OCI-LY1 (cell line): Measurements from ENCODE around the gene IRAK1BP1.

Experiments used
- H2AFZ ChIP-seq: fragments of 200-600 bp; sonication (generic), shearing (Covaris generic); 2 replicates; pipeline ENCODE4 v1.6.0; 2014; ENCODE audit warnings: antibody characterized with exemption, mild to moderate bottlenecking, low read length
- H3F3A ChIP-seq: fragments of 200-600 bp; sonication (generic), shearing (Covaris generic); 2 replicates; pipeline ENCODE4 v1.6.0; 2014; ENCODE audit warnings: mild to moderate bottlenecking, antibody characterized with exemption, low read length, moderate library complexity; ENCODE audit not compliant: insufficient read depth
- H3K27ac ChIP-seq: fragments of 200-600 bp; sonication (generic); 2 replicates; pipeline ENCODE4 v1.5.1; 2014; ENCODE audit warnings: low read length, mixed run types, mild to moderate bottlenecking, low read depth; ENCODE audit not compliant: poor library complexity, severe bottlenecking
- H3K27me3 ChIP-seq: fragments of 200-600 bp; sonication (generic); 2 replicates; pipeline ENCODE4 v1.6.0; 2014; ENCODE audit warnings: antibody characterized with exemption, mild to moderate bottlenecking, low read length, moderate library complexity; ENCODE audit not compliant: insufficient read depth
- H3K36me3 ChIP-seq: fragments of 200-600 bp; sonication (generic); 2 replicates; pipeline ENCODE4 v1.6.1; 2014; ENCODE audit warnings: mild to moderate bottlenecking, antibody characterized with exemption, low read length, moderate library complexity, mixed read lengths; ENCODE audit not compliant: insufficient read depth
- H3K4me1 ChIP-seq: fragments of 200-600 bp; sonication (generic); 2 replicates; pipeline ENCODE4 v1.5.1; 2014; ENCODE audit warnings: mild to moderate bottlenecking, low read length, moderate library complexity; ENCODE audit not compliant: insufficient read depth, severe bottlenecking
- H3K4me2 ChIP-seq: fragments of 200-600 bp; sonication (generic), shearing (Covaris generic); 2 replicates; pipeline ENCODE4 v1.6.1; 2014; ENCODE audit warnings: low read length
- H3K4me3 ChIP-seq: fragments of 200-600 bp; sonication (generic); 2 replicates; pipeline ENCODE4 v1.5.1; 2014; ENCODE audit warnings: low read length, low read depth, mild to moderate bottlenecking, mixed read lengths; ENCODE audit not compliant: poor library complexity, severe bottlenecking
- H3K79me2 ChIP-seq: fragments of 200-600 bp; shearing (Covaris generic); 2 replicates; pipeline ENCODE4 v1.6.1; 2016; ENCODE audit warnings: mixed run types, low read length, mixed read lengths; ENCODE audit not compliant: insufficient read depth
- H3K9ac ChIP-seq: fragments of 200-600 bp; sonication (generic), shearing (Covaris generic); 2 replicates; pipeline ENCODE4 v1.6.1; 2014; ENCODE audit warnings: mild to moderate bottlenecking, low read length, mixed read lengths
- H3K9me2 ChIP-seq: fragments of 200-600 bp; sonication (generic), shearing (Covaris generic); 2 replicates; pipeline ENCODE4 v1.6.1; 2014; ENCODE audit warnings: low read depth, mild to moderate bottlenecking, low read length, mixed read lengths
- H3K9me3 ChIP-seq: fragments of 200-600 bp; shearing (Covaris generic); 2 replicates; pipeline ENCODE4 v1.6.1; 2014; ENCODE audit warnings: low read length, mixed read lengths
- H4K20me1 ChIP-seq: fragments of 200-600 bp; sonication (generic), shearing (Covaris generic); 2 replicates; pipeline ENCODE4 v1.6.0; 2016; ENCODE audit warnings: mild to moderate bottlenecking, low read length; ENCODE audit not compliant: insufficient read depth
- CTCF ChIP-seq: fragments of 200-600 bp; sonication (generic), shearing (Covaris generic); IDR thresholded peaks from 2 replicates; pipeline ENCODE4 v1.5.1; 2017; ENCODE audit warnings: mild to moderate bottlenecking, antibody characterized with exemption, low read length, moderate library complexity, mixed read lengths
- EZH2 ChIP-seq: fragments of 200-600 bp; sonication (generic), shearing (Covaris generic); IDR thresholded peaks from 2 replicates; pipeline ENCODE4 v1.8.0; 2017; ENCODE audit warnings: borderline replicate concordance, mixed run types, mild to moderate bottlenecking, antibody characterized with exemption, low read length, moderate library complexity, mixed read lengths

The IRAK1BP1 gene

GRCh38 chr6:78842953-78843352 is 24.4 kb upstream of the IRAK1BP1 start:
- Histone ChIP-seq H2AFZ (no peak overlapping the region), H3K9me2 (no peaks in the 10 kb centered on the region), H3K27ac (no peak overlapping the region), H3K4me1 (no peaks in the 10 kb centered on the region), H3K9ac (no peak overlapping the region), H3K27me3 (no peaks in the 10 kb centered on the region), H3F3A (no peaks in the 10 kb centered on the region), H4K20me1 (no peaks in the 10 kb centered on the region), H3K4me3 (no peak overlapping the region), H3K9me3 (no peaks in the 10 kb centered on the region), H3K79me2 (no peaks in the 10 kb centered on the region), H3K36me3 (no peaks in the 10 kb centered on the region), H3K4me2 (no peak overlapping the region)
- TF ChIP-seq EZH2 (no peak), CTCF (no peak)

GRCh38 chr6:78844899-78845298 is 22.5 kb upstream of the IRAK1BP1 start:
- no peaks in the 10 kb centered on the region for H3K9me2 ChIP-seq
- H3K9me3 ChIP-seq = no peaks in the 10 kb centered on the region
- no peak overlapping the region for H3K9ac ChIP-seq
- no peaks in the 10 kb centered on the region for H3F3A ChIP-seq
- H2AFZ ChIP-seq = no peak overlapping the region
- no peak for TF ChIP-seq CTCF
- no peak for TF ChIP-seq EZH2
- H3K79me2 ChIP-seq = no peaks in the 10 kb centered on the region
- H3K4me3 ChIP-seq = no peak overlapping the region
- H3K27ac ChIP-seq = no peak overlapping the region
- H3K27me3 ChIP-seq = no peaks in the 10 kb centered on the region
- H3K4me1 ChIP-seq = no peaks in the 10 kb centered on the region
- H3K36me3 ChIP-seq = no peaks in the 10 kb centered on the region
- H4K20me1 ChIP-seq = no peaks in the 10 kb centered on the region
- H3K4me2 ChIP-seq = no peak overlapping the region

GRCh38 chr6:78845567-78845966 is 21.8 kb upstream of the IRAK1BP1 start:
- Histone ChIP-seq H3K27ac (no peak overlapping the region), H3K36me3 (no peaks in the 10 kb centered on the region), H3F3A (no peaks in the 10 kb centered on the region), H3K4me2 (no peak overlapping the region), H3K9me2 (no peaks in the 10 kb centered on the region), H3K79me2 (no peaks in the 10 kb centered on the region), H3K9ac (no peak overlapping the region), H3K4me3 (no peak overlapping the region), H3K27me3 (no peaks in the 10 kb centered on the region), H3K9me3 (no peaks in the 10 kb centered on the region), H3K4me1 (no peaks in the 10 kb centered on the region), H4K20me1 (no peaks in the 10 kb centered on the region), H2AFZ (no peak overlapping the region)
- TF ChIP-seq EZH2 = no peak
- TF ChIP-seq CTCF = no peak
